HepG2 (cell line): Measurements from ENCODE around the gene AHNAK. TPM values are rescaled to one million over a fixed set of nuclear protein-coding genes. Genes with fewer than 3 reads are reported as not detected.

Experiments
- ATF5 ChIP-seq: sonication (generic); formaldehyde crosslinking; IDR thresholded peaks from 2 replicates; pipeline ENCODE4 v1.4.0; 2020; ENCODE audit warnings: mild to moderate bottlenecking, low read depth, missing genetic modification reagents
- HOXA7 ChIP-seq: sonication (generic); formaldehyde crosslinking; IDR thresholded peaks from 2 replicates; pipeline ENCODE4 v1.8.1; 2022; ENCODE audit warnings: mild to moderate bottlenecking, missing genetic modification reagents, moderate library complexity
- IRF1 ChIP-seq: sonication (generic); formaldehyde crosslinking; IDR thresholded peaks from 2 replicates; pipeline ENCODE4 v1.4.0; 2020; ENCODE audit warnings: low read depth, mild to moderate bottlenecking, missing genetic modification reagents
- IRX3 ChIP-seq: sonication (generic); formaldehyde crosslinking; IDR thresholded peaks from 2 replicates; pipeline ENCODE4 v1.8.1; 2023; ENCODE audit warnings: mild to moderate bottlenecking, low read depth, missing genetic modification reagents, borderline replicate concordance
- MED1 ChIP-seq: sonication (generic); formaldehyde crosslinking; IDR thresholded peaks from 2 replicates; pipeline ENCODE4 v1.4.0; 2020; ENCODE audit warnings: missing genetic modification reagents
- NFAT5 ChIP-seq: sonication (generic); formaldehyde crosslinking; IDR thresholded peaks from 2 replicates; pipeline ENCODE4 v1.4.0; 2020; ENCODE audit warnings: missing genetic modification reagents
- POLR2A ChIP-seq, 2 experiments: IDR thresholded peaks; 2 replicates each; pipeline ENCODE4 v1.6.1; 2011; ENCODE audit warnings: low read depth in 2 of 2, low read length in 2 of 2, mild to moderate bottlenecking in 1 of 2, moderate library complexity in 1 of 2; ENCODE audit not compliant: insufficient read depth in 1 of 2
- REPIN1 ChIP-seq: sonication (generic); formaldehyde crosslinking; IDR thresholded peaks from 2 replicates; pipeline ENCODE4 v1.8.0; 2022; ENCODE audit warnings: missing genetic modification reagents, low read depth, mild to moderate bottlenecking, borderline replicate concordance
- SOX6 ChIP-seq, 2 experiments: fragments of 450-650 bp in 1 of 2; sonication (generic) in 1 of 2; formaldehyde crosslinking in 1 of 2; IDR thresholded peaks; 2 replicates each; pipeline versions ENCODE4 v1.4.0 to v1.6.1; 2017 to 2020; ENCODE audit warnings: antibody characterized with exemption in 1 of 2, mild to moderate bottlenecking in 1 of 2, missing genetic modification reagents in 1 of 2
- TCF7L2 ChIP-seq: IDR thresholded peaks from 2 replicates; pipeline ENCODE4 v1.6.1; 2011; ENCODE audit warnings: mild to moderate bottlenecking, low read depth, low read length, moderate library complexity
- ZBTB10 ChIP-seq: sonication (generic); formaldehyde crosslinking; IDR thresholded peaks from 2 replicates; pipeline ENCODE4 v1.4.0; 2020; ENCODE audit warnings: missing genetic modification reagents, borderline replicate concordance
- ZNF232 ChIP-seq: sonication (generic); formaldehyde crosslinking; IDR thresholded peaks from 2 replicates; pipeline ENCODE4 v1.4.0; 2020; ENCODE audit warnings: missing genetic modification reagents, borderline replicate concordance
- ZNF383 ChIP-seq: sonication (generic); formaldehyde crosslinking; IDR thresholded peaks from 2 replicates; pipeline ENCODE4 v1.4.0; 2020; ENCODE audit warnings: missing genetic modification reagents, mild to moderate bottlenecking, borderline replicate concordance
- ZNF546 ChIP-seq: sonication (generic); formaldehyde crosslinking; conservative IDR thresholded peaks from 2 replicates; pipeline ENCODE4 v1.8.1; 2023; ENCODE audit warnings: mild to moderate bottlenecking, missing genetic modification reagents
- ZNF552 ChIP-seq: sonication (generic); formaldehyde crosslinking; IDR thresholded peaks from 2 replicates; pipeline ENCODE4 v1.9.0; 2022; ENCODE audit warnings: missing genetic modification reagents, mild to moderate bottlenecking, borderline replicate concordance
- ZNF766 ChIP-seq: sonication (generic); formaldehyde crosslinking; IDR thresholded peaks from 2 replicates; pipeline ENCODE4 v1.5.0; 2020; ENCODE audit warnings: missing genetic modification reagents, borderline replicate concordance
- ZSCAN9 ChIP-seq: IDR thresholded peaks from 2 replicates; pipeline ENCODE4 v1.6.1; 2016; ENCODE audit warnings: borderline replicate concordance
- polyA plus RNA-seq, 8 experiments: library from polyadenylated mRNA; depleted of rRNA in 3 of 8; stranded (reverse) in 7 of 8; unstranded in 1 of 8; fragments of >200 nt; fragmentation: Illumina TruSeq in 4 of 8; extraction: Trizol in 4 of 8; gene quantifications; 2 replicates each; pipeline versions ENCODE4 v1.2.1 to v1.2.3, GENCODE V29; 2011 to 2016; ENCODE audit warnings: low read depth in 4 of 8, missing spikeins in 1 of 8, mixed read lengths in 1 of 8; ENCODE audit not compliant: insufficient read depth in 1 of 8
- total RNA-seq, 5 experiments: library from RNA; depleted of rRNA; stranded (reverse); fragments of >200 nt; fragmentation: Illumina TruSeq; extraction: Trizol; gene quantifications; 2 replicates each; pipeline ENCODE4 v1.2.3, GENCODE V29; 2016; ENCODE audit warnings: low read depth in 1 of 5

The AHNAK gene
- total and polyA plus RNA-seq, 2 of the 13 experiments (the other 11 are each of a cell fraction or from before 2014, with no cell fraction given) = 23.4 to 25.0 TPM

DNA sequence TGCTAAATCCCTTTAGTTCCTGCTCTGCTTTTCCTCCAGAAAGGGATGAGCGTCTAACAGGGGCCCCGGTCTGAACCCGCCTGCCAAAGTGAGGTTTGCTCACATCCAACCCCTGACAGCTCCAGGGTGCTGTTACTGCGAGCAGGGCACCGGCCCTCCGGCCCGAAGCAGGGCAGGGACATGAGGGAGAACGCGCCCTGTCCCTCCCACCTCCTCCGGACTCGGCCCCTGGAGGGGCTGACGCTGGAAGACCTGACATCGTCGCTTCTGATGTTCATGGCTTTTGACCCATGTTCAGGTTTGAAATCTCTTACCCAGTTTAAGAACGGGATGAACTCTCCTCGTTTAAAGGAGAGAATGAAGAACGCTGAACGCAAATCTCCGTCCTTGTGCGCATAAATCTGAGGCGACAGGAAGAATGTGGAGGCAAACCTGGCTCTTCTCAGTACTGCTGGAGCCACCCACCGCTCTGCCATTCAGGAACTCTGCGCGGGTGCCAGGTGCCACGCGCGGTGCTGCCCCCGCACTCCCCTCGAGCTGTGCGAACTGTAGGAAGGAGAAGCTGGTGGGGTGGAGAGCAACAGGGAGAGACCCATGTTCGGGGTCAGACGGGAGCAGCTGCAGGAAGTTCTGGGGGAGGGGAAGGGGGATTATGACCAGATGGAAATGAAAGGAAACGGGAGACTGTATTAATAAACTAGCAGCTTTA lies 27.9 kb upstream of the AHNAK start (continued):
- TF ChIP-seq ZNF383 (CRISPR knock-in tag) (0 out of 2 replicates have a peak, but pooled peaks have one; percentile 40), ATF5 (CRISPR knock-in tag) (no peak), HOXA7 (CRISPR knock-in tag) (no peak), ZNF766 (CRISPR knock-in tag) (no peak), MED1 (no peak), SOX6 (IDR thresholded peaks at IDR 0.05) (no peak), SOX6 (CRISPR knock-in tag; IDR thresholded peaks at IDR 0.05) (no peak), IRF1 (CRISPR knock-in tag) (no peak), ZBTB10 (CRISPR knock-in tag) (no peak), IRX3 (CRISPR knock-in tag) (no peak), TCF7L2 (no peak), NFAT5 (no peak), REPIN1 (CRISPR knock-in tag) (no peak), ZNF552 (CRISPR knock-in tag) (no peak), ZNF232 (no peak), ZSCAN9 (CRISPR knock-in tag) (no peak), ZNF546 (no peak; the same call in 1 of the 2 replicates), POLR2A (IDR thresholded peaks at IDR 0.05; ENCODE audit: insufficient read depth in 1 of 2, low read depth in 2 of 2, low read length in 2 of 2) (no peak)
